PC-3 (cell line): ENCODE data around the gene PLEKHS1.

Source experiments
- EZH2 ChIP-seq: fragments of 300-600 bp; sonication (generic); IDR thresholded peaks from one replicate; pipeline ENCODE4 v1.6.1; 2017; ENCODE audit warnings: antibody characterized with exemption, mild to moderate bottlenecking, low read length; ENCODE audit not compliant: unreplicated experiment
- EZH2phosphoT487 ChIP-seq: fragments of 300-600 bp; sonication (generic); IDR thresholded peaks from 2 replicates; pipeline ENCODE4 v1.6.1; 2018; ENCODE audit warnings: mild to moderate bottlenecking, antibody characterized with exemption, low read length, borderline replicate concordance
- TF ChIP-seq, protein P1 (sequence below): fragments of 300-600 bp; sonication (generic); conservative IDR thresholded peaks from 2 replicates; pipeline ENCODE4 v1.5.1; 2017; ENCODE audit warnings: antibody characterized with exemption, low read depth, mild to moderate bottlenecking, low read length

DNA sequence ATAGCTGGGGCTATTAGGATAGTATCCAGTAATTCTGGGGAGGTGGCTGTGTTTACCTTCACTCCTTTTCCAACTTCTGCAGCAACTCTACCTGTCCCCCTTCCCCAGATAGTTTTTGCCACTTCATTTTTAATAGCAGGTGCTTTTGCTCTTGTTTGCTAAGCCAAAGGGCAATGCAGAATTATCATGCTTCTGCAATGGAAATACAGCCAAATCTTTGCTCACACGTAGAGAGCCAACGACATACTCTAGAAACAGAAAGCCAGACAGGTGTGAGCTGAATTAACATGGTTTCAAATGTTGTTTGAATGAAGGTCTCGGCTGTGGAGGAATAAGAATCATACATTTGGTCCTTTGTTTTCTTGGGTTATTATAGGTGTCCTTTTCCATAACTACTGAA is 14.4 kb downstream of the PLEKHS1 start:
- TF ChIP-seq, protein P1, sequence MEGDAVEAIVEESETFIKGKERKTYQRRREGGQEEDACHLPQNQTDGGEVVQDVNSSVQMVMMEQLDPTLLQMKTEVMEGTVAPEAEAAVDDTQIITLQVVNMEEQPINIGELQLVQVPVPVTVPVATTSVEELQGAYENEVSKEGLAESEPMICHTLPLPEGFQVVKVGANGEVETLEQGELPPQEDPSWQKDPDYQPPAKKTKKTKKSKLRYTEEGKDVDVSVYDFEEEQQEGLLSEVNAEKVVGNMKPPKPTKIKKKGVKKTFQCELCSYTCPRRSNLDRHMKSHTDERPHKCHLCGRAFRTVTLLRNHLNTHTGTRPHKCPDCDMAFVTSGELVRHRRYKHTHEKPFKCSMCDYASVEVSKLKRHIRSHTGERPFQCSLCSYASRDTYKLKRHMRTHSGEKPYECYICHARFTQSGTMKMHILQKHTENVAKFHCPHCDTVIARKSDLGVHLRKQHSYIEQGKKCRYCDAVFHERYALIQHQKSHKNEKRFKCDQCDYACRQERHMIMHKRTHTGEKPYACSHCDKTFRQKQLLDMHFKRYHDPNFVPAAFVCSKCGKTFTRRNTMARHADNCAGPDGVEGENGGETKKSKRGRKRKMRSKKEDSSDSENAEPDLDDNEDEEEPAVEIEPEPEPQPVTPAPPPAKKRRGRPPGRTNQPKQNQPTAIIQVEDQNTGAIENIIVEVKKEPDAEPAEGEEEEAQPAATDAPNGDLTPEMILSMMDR = no peak
- TF ChIP-seq EZH2 = no peak
- no peak for TF ChIP-seq EZH2phosphoT487
